ENCODE results near the gene GPR21.

The GPR21 gene

GRCh38 chr9:123067136-123067535 is 33.7 kb downstream of the GPR21 start:
- no peak for DNase-seq

GRCh38 chr9:123069010-123069481 is 35.6 kb downstream of the GPR21 start:
- DNase-seq: no peak

GRCh38 chr9:123070198-123070597 is 36.7 kb downstream of the GPR21 start:
- no peak for DNase-seq

- DNase-seq: no peak
Measured at GRCh38 chr9:123072407-123072995, 39.0 kb downstream of the GPR21 start.

GRCh38 chr9:123073441-123073840 is 40.0 kb downstream of the GPR21 start:
- DNase-seq: no peak

- DNase-seq: no peak
Measured at GRCh38 chr9:123073991-123074422, 40.5 kb downstream of the GPR21 start.

- DNase-seq: no peak
Measured at GRCh38 chr9:123074628-123075027, 41.2 kb downstream of the GPR21 start.

GRCh38 chr9:123080444-123080843 is 47.0 kb downstream of the GPR21 start:
- DNase-seq: no peak

GRCh38 chr9:123081824-123082223 is 48.4 kb downstream of the GPR21 start:
- no peak for DNase-seq

GRCh38 chr9:123083680-123084079 is 50.2 kb downstream of the GPR21 start:
- no peak for DNase-seq

- no peak for DNase-seq
Measured at GRCh38 chr9:123084256-123084655, 50.8 kb downstream of the GPR21 start.
